Measurements from ENCODE around the gene MRPL46.

Gene MRPL46

DNA sequence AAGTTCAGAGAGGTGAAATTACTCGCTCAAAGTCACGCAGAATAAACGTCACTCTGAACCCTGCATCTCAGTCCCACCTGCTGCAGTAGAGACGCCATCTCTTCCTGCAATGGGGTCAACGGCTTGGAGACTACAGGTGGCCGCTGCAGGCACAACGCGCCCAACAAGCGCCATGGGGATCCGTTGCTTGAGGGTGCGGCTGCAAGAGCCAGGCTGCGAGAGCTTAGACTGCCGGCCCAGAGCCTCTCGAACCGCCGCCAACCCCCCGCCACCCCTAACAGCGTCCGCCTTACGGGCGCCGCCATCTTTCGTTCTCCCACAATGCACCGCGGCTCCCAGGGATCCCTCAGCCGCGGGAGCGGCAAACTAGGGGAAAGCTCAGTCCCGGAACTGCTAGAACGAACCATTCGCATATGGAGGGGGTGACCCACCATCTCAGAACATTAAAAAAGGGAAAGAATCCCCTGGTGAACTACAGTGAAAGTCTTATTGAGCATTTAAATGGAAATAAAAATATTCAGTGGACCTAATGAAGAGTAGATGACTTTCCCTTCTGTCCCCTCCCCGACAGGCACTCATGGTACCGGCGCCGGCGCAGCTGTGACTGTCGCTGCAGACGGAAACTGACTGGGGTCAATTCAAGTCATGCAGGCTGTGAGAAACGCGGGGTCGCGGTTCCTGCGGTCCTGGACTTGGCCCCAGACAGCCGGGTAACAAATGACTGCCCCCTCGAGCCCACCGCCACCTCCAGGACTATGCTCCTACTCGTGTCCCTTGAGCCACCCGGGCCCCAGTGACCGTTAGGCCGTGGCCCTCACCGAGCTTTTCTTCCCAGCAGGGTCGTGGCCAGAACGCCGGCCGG is at the start of gene MRPL46, which contains the start of gene MRPS11:
TSS of gene MRPL46 (minus strand) at position 316 of the 862 bp plus-strand sequence. CDS start at position 305, 11 bp downstream.
TSS of gene MRPS11 (plus strand) at position 636 of the 862 bp plus-strand sequence. CDS start at position 646, 10 bp downstream.
- peak; percentile 90 for DNase-seq

DNA sequence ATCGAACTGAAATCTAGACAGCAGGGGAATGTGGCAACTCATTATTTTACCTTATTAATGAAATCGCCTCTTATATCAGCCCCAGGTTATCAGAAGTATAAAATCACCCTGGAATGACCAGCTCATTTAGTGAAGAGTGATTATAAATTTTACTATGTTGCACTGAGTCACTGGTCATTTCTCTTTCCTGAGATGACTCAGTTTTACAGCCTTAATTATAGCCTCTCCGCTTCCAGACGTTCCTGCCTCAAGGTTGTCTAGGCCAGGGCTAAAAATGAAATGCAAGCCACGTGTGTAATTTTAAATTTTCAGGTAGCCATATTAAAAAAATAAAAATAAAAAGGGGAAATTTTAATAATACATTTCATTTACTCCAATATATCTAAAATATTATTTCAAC is 46.0 kb upstream of the MRPL46 start:
- DNase-seq = peak; percentile 63

GRCh38 chr15:88512601-88513000 is 45.4 kb upstream of the MRPL46 start:
- DNase-seq = peak; percentile 59

- peak; percentile 4 for DNase-seq
Observed at GRCh38 chr15:88512078-88512477, 44.9 kb upstream of the MRPL46 start.

- no peak for DNase-seq
Observed at GRCh38 chr15:88511161-88511560, 44.0 kb upstream of the MRPL46 start.

DNA sequence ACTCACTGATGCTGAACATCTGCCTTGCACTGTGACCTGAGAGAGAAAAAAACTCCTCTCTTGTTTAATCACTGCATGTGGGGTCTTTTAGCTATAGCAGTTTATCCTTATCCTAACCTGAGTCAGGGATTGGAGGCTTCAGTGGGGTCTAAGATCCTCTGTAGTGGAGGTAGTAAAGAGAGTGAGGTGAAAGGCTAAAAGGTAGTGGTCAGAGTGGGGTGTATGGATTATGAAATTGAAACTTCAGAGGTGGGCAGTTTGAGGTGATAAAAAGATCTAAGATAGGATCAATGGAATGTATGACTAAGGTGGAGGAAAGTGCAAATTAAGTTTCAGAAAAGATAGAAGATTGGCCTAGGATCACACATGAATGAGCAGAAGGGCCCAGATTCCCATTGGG is 42.8 kb upstream of the MRPL46 start:
- no peak for DNase-seq

DNA sequence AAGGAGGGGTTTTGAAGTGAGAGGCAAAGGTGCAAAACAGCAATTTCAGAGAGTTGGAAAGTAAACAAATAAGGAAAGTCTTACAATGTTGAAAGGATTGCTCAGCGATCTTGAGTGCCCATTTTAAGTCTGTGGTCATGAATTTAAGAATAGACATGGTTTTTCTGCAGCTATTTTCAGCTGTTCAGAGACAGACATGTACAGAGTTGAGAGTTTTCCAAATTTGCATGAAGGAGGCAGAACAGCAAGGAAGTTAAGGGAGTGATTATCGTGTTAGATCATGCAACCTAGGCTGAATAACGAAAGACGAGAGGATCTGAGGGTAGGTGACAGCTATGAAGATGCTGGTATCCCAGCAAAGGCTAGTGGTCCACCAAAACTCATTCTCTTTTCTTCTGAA is 42.1 kb upstream of the MRPL46 start:
- no peak for DNase-seq

DNA sequence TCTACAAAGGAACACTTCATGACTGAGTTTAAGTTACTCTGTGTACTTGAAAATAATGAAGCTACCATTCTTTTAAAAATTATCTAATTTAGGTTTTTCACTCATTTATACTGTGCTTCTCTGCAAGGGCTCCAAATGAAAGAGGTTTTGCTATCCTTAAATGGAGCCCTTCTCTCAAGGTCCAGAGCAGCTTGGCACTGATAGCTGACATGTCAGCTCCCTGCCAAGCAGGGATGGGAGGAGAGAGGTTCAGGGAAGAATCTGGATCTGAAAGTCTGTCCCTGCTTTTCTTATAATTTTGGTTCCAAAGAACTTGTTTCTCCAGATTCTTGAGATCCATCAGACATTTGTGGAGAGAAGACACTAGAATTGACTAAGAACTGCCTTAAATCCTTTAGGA is 39.4 kb upstream of the MRPL46 start:
- no peak for DNase-seq

DNA sequence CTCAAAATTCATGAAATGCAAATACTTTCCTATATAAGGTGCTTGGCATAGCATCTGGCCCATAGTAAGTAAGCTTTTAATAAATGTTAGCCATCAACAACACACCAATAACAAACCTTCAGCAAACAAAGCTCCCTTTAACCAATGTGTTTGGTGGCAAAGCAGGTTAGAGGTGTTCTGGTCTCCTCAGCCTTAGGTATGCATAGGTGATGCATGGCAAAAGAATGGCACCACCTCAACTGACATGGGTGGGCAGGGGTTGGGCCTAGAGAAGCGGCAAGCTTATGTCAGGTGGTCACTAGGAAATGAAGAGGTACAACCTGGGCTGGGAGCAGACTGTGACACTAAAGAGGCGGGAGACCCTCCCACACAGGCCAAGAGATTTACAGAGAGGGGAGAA is 38.5 kb upstream of the MRPL46 start:
- no peak for DNase-seq

- no peak for DNase-seq
Observed at GRCh38 chr15:88504445-88504844, 37.3 kb upstream of the MRPL46 start.

DNA sequence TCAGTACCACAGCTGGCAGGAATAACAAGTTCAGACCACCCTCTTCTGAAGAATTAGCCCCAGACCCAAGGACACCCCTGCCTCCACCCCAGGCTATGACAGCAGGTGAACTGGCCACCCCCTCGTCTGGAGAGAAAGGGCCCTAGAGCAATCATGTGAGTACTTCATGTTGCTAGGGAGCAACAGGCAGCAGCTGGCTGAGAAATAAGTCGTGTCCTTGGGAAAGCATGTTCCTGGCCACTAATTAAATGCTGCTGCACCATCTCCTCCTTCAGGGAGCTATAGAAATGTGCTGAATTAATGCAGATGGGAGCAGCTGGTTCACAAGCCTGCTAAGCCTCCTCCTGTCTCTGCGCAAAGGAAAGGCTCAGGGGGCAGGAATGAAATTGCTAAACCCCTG is 31.8 kb upstream of the MRPL46 start:
- no peak for DNase-seq

DNA sequence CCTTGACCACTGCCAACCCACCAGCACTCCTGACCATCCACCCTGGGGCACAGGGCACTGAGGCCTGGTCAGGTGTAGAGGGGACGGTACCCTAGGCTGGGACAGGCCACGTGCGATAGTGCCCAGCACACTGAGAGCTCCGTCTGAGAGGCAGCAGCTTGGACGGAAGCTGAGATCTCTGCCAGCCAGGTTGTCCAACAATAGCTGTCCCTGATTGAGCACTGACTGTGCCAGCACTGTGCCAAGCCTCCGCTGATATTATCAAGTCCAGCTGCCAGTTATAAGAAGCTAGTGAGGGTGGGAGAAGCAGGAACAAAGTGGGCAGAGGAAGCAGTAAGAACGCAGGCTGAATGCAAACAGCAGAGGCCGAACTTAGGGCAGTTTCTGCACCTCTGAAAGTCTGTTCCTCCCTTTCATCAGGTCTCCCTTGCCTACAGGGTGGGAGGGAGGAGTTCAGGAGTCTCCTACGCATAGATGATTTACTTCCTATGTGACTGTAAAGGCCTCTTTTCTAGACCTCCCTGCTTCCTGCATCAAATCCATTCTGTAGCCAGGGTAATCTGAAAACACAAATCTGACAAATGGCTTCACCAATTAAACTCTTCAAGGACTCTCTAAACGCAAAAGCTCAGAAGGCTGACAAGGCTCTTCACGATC is 30.0 kb upstream of the MRPL46 start:
- no peak for DNase-seq

DNA sequence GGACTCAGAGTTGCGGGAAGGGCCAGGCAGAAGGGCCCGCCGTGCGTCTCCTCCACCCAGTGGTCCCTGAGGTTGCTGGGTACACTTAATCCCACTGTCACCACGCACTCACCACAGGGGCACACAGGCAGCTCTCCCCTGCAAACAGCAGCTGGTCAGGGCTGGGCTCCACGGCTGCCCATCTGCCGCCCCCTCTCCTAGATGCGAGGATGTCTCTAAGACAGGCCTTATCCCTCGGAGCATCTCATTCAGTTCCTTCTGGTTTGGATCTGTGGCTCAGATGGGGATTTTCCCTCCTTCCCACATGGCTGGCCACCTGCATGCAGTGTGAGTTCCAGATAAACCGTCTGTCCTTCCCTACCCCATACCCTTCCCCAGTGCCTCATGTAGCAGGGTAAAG is 26.7 kb upstream of the MRPL46 start:
- DNase-seq = no peak

DNA sequence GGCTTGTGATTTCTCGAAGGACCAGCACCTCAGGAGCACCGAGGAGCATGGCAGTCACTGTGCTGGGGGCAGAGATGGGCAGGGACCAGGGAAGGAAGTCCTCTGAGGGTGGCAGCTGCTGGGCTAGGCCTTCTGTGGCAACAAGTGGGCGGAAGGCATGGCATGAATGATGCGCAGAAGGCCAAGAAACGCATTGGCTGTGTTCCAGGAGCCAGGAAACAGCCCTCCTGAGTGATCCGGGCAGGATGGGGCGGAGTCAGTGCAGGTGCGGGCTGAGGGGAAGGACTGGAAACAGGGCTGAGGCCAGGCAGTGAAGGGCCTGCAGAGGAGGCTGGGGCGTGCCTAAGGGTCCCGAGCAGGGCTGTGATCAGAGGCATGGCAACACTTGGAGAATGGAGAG is 24.0 kb upstream of the MRPL46 start:
- no peak for DNase-seq

DNA sequence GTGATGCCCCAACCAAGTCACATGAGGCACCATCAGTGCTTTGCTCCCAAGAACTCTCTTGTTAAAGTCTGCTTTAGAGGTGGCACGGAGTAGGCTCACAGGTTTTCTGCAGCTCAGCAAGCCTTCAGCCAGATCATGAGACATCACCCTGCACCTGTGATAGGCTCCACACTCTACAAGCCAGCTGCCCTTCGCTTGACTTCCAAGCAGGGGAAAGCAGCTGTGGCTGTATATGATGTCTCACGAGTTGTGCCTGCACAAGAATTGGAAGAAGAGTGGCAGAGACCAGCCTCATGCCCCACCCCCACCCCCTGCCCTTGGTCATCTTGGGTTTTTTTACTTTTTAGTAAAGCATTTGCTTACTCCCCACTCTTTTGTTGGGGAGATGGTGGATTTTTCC is 22.8 kb upstream of the MRPL46 start:
- no peak for DNase-seq

DNA sequence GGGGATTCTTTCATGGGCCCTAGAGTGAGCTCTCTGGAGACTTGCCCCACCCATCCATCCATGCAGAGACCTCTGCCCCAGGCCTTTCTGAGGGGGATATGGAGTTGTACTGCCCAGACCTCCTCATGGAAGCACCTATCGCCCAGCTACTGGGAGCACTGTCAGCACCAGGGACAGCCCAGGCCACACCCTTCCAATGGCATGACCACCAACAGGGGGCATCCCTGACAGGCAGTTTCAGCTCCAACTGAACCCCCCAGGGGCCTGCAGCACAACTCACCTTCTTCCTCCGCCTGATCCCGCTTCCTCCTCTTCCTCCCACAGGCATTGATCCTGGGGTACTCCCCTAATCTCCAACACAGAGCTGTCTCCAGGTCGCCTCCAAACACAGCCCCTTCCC is 22.1 kb upstream of the MRPL46 start:
- DNase-seq = no peak

DNA sequence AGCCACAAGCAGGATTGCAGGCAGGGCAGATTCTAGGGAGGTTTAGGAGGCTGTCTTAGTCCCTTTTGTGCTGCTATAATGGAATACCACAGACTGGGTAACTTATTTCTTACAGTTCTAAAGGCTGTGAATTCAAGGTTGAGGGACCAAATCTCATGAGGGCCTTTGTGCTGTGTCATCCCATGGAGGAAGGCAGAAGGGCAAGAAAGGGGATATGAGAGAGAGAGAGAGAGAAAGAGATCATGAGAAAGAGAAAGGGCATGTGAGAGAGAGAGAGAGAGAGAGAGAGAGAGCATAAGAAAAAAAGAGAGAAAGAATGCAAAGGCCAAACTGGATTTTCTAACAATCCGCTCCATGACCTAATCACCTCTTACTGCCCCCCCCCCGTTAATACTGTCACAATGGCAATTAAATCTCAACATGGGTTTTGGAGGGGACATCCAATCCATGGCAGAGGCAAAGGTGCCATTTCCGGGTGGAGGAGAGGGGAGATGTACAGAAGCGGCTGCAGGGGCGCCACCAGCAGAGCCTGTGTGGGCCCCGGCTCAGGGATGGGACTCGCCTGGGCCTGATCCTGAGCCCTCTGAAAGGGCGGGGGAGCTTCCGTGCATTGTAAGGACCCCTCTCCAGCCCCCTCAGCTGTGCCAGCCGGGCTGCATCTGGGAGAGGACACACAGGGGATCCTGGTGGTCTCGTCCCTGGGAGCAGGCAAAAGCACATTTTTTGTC is 20.8 kb upstream of the MRPL46 start:
- no peak for DNase-seq

DNA sequence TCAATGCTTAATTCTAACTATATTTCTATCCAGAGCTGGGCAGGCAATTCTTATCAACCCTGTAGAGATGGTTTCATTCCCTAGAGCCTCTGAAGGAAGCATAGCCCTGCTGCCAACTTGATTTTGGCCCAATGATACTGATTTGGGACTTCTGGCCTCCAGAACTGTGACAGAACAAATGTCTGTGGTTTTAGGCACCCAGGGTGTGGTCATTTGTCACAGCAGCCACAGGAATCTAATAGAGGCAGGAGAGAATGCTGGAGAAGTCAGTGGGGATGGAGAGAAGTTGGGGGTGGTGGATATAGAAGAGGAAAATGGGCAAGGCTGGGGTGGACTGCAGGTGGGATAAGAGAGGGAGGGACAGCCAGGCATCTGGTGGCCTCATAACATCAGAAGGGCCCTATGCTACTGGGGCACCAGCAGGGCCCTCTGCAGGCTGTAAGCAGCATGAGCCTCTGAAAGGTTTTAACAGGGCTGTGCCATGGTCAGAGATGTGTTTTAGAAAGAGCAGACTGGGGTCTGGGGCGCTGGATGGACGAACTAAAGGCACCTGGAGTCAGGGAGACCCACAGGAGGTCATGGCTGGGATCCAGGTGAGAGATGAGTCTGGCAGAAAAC is 20.1 kb upstream of the MRPL46 start:
- DNase-seq = no peak

DNA sequence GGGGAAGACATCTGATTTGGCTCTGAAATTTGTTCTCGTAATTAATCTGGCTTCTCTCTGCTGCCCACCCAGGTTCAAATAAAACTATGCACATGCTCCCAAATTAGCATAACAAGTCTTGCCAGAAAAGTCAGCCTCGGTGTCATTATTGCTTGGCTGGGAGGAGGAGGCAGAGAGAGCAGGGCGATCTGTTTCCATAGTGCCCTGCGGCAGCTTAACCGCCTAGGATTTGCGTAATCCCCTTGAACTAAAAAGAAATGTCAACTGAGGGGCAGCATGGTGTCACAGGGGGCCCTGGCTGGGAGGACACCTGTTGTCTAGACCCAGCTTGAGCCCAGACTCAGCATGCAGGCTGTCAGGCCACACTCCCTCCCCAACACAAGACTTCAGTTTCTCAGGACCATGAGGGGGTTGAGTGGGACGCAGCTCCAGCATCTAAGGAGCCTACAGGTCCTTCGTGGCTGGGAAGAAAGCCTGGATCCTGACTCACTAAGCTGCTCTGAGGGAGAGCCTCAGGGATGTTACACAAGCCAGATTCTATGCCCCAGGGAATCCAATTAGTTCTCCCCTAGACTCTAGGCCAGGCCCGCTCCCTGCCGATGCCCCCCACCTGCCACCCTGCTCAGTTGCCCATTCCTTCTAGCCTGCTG is 17.6 kb upstream of the MRPL46 start:
- DNase-seq = peak; percentile 43

GRCh38 chr15:88482263-88482662 is 15.1 kb upstream of the MRPL46 start:
- DNase-seq = no peak

- no peak for DNase-seq
Observed at GRCh38 chr15:88480981-88481380, 13.8 kb upstream of the MRPL46 start.

GRCh38 chr15:88479169-88479568 is 12.0 kb upstream of the MRPL46 start:
- DNase-seq = no peak

- no peak for DNase-seq
Observed at GRCh38 chr15:88477904-88478303, 10.7 kb upstream of the MRPL46 start.

Measured in fibroblast of skin of right quadriceps (primary cell).